Measurements from ENCODE around the gene USP3.
"Not testable (repeated sequence)": the region's sequence is repeated elsewhere in the genome, so short reads cannot be mapped to it uniquely, and the experiment has no call there.

The USP3 gene

DNA sequence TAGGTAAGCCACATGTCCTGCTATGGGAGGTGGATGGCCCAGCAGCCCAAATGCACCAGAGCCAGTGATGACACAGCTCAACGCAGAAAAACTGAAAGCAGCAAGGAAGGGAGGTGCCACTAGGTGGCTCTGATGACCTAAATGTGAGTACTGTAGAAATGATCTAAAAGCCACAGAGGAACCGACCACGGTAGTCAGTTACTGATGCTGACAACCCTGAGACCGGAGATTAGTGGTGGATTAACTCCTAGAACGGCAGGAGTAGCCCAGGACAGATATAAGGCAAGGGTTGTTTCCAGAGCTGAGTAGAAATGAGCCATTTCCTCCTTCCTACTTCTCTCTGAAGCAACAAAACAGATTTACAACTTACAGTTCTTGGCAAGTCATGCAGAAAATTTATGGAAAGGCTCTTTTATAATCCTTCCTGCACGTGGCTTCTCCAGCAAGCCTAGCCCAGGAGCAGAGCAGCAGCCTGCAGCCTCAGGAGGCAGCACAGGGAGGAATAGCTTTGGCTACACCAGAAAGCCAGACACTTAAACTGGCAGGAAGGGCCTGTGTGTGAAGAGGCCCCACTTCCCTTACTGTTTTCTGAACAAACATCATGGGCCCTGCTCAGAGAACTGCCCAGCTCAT lies 105.9 kb downstream of the USP3 start:
- Histone ChIP-seq H3K27ac (peak overlapping the region; percentile 64), H3K36me3 (peaks cover 74% of the 10 kb centered on the region), H3K4me3 (ENCODE audit: low read depth in 1 of 2, low read length in 1 of 2) (no peak overlapping the region), H3K9me3 (no peaks in the 10 kb centered on the region), H3K27me3 (no peaks in the 10 kb centered on the region), H3K4me1 (ENCODE audit: control insufficient read depth in 1 of 2, insufficient read depth in 1 of 2, low read depth in 1 of 2, low read length in 1 of 2) (peaks cover 0 to 11% of the 10 kb centered on the region in 2 experiments)
- TF ChIP-seq, protein P1, sequence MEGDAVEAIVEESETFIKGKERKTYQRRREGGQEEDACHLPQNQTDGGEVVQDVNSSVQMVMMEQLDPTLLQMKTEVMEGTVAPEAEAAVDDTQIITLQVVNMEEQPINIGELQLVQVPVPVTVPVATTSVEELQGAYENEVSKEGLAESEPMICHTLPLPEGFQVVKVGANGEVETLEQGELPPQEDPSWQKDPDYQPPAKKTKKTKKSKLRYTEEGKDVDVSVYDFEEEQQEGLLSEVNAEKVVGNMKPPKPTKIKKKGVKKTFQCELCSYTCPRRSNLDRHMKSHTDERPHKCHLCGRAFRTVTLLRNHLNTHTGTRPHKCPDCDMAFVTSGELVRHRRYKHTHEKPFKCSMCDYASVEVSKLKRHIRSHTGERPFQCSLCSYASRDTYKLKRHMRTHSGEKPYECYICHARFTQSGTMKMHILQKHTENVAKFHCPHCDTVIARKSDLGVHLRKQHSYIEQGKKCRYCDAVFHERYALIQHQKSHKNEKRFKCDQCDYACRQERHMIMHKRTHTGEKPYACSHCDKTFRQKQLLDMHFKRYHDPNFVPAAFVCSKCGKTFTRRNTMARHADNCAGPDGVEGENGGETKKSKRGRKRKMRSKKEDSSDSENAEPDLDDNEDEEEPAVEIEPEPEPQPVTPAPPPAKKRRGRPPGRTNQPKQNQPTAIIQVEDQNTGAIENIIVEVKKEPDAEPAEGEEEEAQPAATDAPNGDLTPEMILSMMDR (IDR thresholded peaks at IDR 0.05), result no peak

DNA sequence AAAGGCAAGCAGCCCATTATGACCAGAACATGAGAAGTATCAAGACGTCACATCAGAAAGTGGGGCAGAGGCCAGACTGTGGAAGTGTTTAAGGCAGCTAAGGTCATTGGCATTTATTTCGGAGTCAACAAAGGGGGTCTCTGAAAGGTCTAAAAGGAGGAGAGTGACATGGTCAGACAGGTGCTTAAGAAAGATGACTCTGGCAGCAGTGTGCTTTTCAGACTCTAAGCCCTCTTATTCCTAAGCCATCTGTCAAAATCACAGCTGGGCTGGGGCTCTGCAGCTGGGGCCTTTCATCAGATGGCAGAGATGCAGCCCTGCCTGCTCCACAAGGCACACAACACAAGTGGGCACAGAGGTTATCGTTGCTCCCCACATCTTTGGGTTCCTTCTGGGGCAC lies 106.8 kb downstream of the USP3 start:
- Histone ChIP-seq H3K9me3 (no peaks in the 10 kb centered on the region), H3K27me3 (no peaks in the 10 kb centered on the region), H3K36me3 (peaks cover 82% of the 10 kb centered on the region), H3K4me3 (ENCODE audit: low read depth in 1 of 2, low read length in 1 of 2) (no peak overlapping the region), H3K27ac (no peak overlapping the region), H3K4me1 (ENCODE audit: control insufficient read depth in 1 of 2, insufficient read depth in 1 of 2, low read depth in 1 of 2, low read length in 1 of 2) (peaks cover 0 to 6% of the 10 kb centered on the region in 2 experiments)
- TF ChIP-seq, protein P1 (IDR thresholded peaks at IDR 0.05), result no peak

DNA sequence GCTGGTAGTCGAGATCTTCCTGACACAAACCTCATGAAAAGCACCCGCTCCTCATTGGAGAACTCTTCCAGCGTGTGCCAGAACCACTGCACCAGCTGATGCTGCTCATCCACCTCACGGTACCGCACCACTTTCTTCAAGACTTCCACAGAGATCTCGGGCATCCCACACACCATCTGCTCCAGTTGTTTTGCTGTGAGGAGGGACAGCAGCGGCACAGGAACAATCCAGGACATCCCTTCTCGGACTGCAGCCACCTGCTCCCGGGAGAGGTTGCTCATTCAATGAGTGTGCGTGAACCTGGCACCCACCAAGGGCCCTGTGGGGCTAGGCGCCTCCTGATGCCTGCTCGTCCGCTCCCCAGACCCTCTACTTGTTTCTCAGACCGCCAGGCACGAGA lies 107.9 kb downstream of the USP3 start:
- Histone ChIP-seq H3K4me1 (ENCODE audit: control insufficient read depth in 1 of 2, insufficient read depth in 1 of 2, low read depth in 1 of 2, low read length in 1 of 2) (peaks cover 0 to 6% of the 10 kb centered on the region in 2 experiments), H3K36me3 (peaks cover 88% of the 10 kb centered on the region), H3K27me3 (no peaks in the 10 kb centered on the region), H3K9me3 (no peaks in the 10 kb centered on the region), H3K4me3 (ENCODE audit: low read depth in 1 of 2, low read length in 1 of 2) (no peak overlapping the region), H3K27ac (no peak overlapping the region)
- TF ChIP-seq, protein P1 (IDR thresholded peaks at IDR 0.05), result no peak

DNA sequence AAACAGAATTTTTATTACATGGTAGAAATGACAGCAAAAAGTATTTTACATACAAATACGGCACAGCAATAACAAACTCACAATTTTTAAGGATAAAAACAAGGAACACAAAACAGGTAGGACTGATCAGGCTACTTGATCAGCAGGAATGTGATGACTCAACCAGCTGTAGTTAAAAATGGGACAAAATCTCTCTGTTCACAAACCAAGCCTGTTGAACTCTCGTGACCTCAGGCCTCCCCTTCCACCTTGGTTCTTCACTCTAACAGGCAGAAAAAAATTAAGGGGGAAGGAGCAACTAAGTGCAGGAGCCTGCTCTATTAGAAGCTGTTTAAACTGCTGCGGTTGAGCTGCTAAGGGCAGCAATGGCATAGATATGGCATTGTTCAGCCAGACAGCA lies 111.5 kb downstream of the USP3 start:
- H3K4me1 ChIP-seq (ENCODE audit: control insufficient read depth in 1 of 2, insufficient read depth in 1 of 2, low read depth in 1 of 2, low read length in 1 of 2), result no peaks in the 10 kb centered on the region
- TF ChIP-seq, protein P1 (IDR thresholded peaks at IDR 0.05), result no peak
- H3K27ac ChIP-seq, result no peak overlapping the region
- no peak overlapping the region for H3K4me3 ChIP-seq (ENCODE audit: low read depth in 1 of 2, low read length in 1 of 2)
- peaks cover 56% of the 10 kb centered on the region for H3K36me3 ChIP-seq
- no peaks in the 10 kb centered on the region for H3K27me3 ChIP-seq
- no peaks in the 10 kb centered on the region for H3K9me3 ChIP-seq

DNA sequence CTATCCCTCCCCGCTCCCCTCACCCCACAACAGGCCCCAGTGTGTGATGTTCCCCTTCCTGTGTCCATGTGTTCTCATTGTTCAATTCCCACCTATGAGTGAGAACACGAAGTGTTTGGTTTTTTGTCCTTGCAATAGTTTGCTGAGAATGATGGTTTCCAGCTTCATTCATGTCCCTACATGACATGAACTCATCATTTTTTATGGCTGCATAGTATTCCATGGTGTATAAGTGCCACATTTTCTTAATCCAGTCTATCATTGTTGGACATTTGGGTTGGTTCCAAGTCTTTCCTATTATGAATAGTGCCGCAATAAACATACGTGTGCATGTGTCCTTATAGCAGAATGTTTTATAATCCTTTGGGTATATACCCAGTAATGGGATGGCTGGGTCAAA lies 112.8 kb downstream of the USP3 start:
- H3K27ac ChIP-seq, H3K9me3 ChIP-seq: not testable (repeated sequence)
- peaks cover 49% of the 10 kb centered on the region for H3K36me3 ChIP-seq

DNA sequence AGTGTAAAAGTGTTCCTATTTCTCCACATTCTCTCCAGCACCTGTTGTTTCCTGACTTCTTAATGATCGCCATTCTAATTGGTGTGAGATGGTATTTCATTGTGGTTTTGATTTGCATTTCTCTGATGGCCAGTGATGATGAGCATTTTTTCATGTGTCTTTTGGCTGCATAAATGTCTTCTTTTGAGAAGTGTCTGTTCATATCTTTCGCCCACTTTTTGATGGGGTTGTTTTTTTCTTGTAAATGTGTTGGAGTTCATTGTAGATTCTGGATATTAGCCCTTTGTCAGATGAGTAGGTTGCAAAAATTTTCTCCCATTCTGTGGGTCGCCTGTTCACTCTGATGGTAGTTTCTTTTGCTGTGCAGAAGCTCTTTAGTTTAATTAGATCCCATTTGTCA lies 113.2 kb downstream of the USP3 start:
- not testable (repeated sequence) for H3K4me1 ChIP-seq (ENCODE audit: control insufficient read depth in 1 of 2, insufficient read depth in 1 of 2, low read depth in 1 of 2, low read length in 1 of 2); H3K27ac ChIP-seq; H3K4me3 ChIP-seq (ENCODE audit: low read depth in 1 of 2, low read length in 1 of 2); H3K27me3 ChIP-seq; H3K9me3 ChIP-seq
- peaks cover 49% of the 10 kb centered on the region for H3K36me3 ChIP-seq

More for the DNA sequence above, 112.8 kb downstream of the USP3 start:
- H3K4me3 ChIP-seq (ENCODE audit: low read depth in 1 of 2, low read length in 1 of 2); H3K27me3 ChIP-seq; H3K4me1 ChIP-seq (ENCODE audit: control insufficient read depth in 1 of 2, insufficient read depth in 1 of 2, low read depth in 1 of 2, low read length in 1 of 2): not testable (repeated sequence)

DNA sequence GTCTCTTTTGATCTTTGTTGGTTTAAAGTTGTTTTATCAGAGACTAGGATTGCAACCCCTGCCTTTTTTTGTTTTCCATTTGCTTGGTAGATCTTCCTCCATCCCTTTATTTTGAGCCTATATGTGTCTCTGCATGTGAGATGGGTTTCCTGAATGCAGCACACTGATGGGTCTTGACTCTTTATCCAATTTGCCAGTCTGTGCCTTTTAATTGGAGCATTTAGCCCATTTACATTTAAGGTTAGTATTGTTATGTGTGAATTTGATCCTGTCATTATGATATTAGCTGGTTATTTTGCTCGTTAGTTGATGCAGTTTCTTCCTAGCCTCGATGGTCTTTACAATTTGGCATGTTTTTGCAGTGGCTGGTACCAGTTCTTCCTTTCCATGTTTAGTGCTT lies 116.4 kb downstream of the USP3 start:
- peaks cover 51% of the 10 kb centered on the region for H3K36me3 ChIP-seq
- not testable (repeated sequence) for H3K4me1 ChIP-seq (ENCODE audit: control insufficient read depth in 1 of 2, insufficient read depth in 1 of 2, low read depth in 1 of 2, low read length in 1 of 2); H3K27ac ChIP-seq; H3K9me3 ChIP-seq; H3K4me3 ChIP-seq (ENCODE audit: low read depth in 1 of 2, low read length in 1 of 2); H3K27me3 ChIP-seq
